Keratinocyte (primary cell): ENCODE measurements around the gene ADCY10. TPM values are rescaled to one million over a fixed set of nuclear protein-coding genes. Genes with fewer than 3 reads are reported as not detected.

Experiments
- DNase-seq: peaks from one replicate; pipeline ENCODE4 v3.0.0-alpha.2; 2011; ENCODE audit warnings: low read depth, missing footprints, low spot score
- FAIRE-seq: peaks from 2 replicates; lab custom pipeline; 2011; peaks lifted over from hg19 to GRCh38; lab: Jason Lieb, UNC
- H2AFZ ChIP-seq: 2 replicates; pipeline ENCODE4 v1.6.0; 2012; ENCODE audit warnings: low read length, control low read depth, inconsistent platforms; ENCODE audit not compliant: control insufficient read depth
- H3K27ac ChIP-seq: 2 replicates; pipeline ENCODE4 v1.5.1; 2011; ENCODE audit warnings: low read length; ENCODE audit not compliant: control insufficient read depth, insufficient read depth
- H3K27me3 ChIP-seq: 3 replicates; pipeline ENCODE4 v1.6.0; 2011; ENCODE audit warnings: low read length; ENCODE audit not compliant: control insufficient read depth, insufficient read depth; ENCODE audit errors: extremely low read depth
- H3K36me3 ChIP-seq, 2 experiments: 2 replicates in 1 of 2; 3 replicates in 1 of 2; pipeline ENCODE4 v1.5.1; 2011; ENCODE audit warnings: low read length in 2 of 2, mild to moderate bottlenecking in 1 of 2; ENCODE audit not compliant: control insufficient read depth in 2 of 2, insufficient read depth in 2 of 2; ENCODE audit errors: extremely low read depth in 1 of 2
- H3K4me1 ChIP-seq: 3 replicates; pipeline ENCODE4 v1.5.1; 2011; ENCODE audit warnings: low read length; ENCODE audit not compliant: control insufficient read depth, insufficient read depth; ENCODE audit errors: extremely low read depth
- H3K4me2 ChIP-seq: 3 replicates; pipeline ENCODE4 v1.6.0; 2011; ENCODE audit warnings: low read depth, low read length; ENCODE audit not compliant: control insufficient read depth, insufficient read depth; ENCODE audit errors: extremely low read depth
- H3K4me3 ChIP-seq, 3 experiments: fragments of 200-600 bp in 1 of 3; sonication (generic) in 1 of 3; 2 replicates in 2 of 3; 3 replicates in 1 of 3; pipeline ENCODE4 v1.5.1; 2011 to 2016; ENCODE audit warnings: low read length in 3 of 3, mild to moderate bottlenecking in 3 of 3, control low read depth in 2 of 3, inconsistent platforms in 1 of 3, low read depth in 1 of 3, mixed read lengths in 1 of 3, mixed run types in 1 of 3, moderate library complexity in 1 of 3; ENCODE audit not compliant: control insufficient read depth in 2 of 3, insufficient read depth in 2 of 3; ENCODE audit errors: extremely low read depth in 1 of 3
- H3K79me2 ChIP-seq: 2 replicates; pipeline ENCODE4 v1.6.0; 2012; ENCODE audit warnings: low read length; ENCODE audit not compliant: control insufficient read depth, insufficient read depth
- H3K9ac ChIP-seq: 3 replicates; pipeline ENCODE4 v1.6.0; 2011; ENCODE audit warnings: low read length; ENCODE audit not compliant: control insufficient read depth, insufficient read depth; ENCODE audit errors: extremely low read depth
- H3K9me1 ChIP-seq: 3 replicates; pipeline ENCODE4 v1.6.0; 2011; ENCODE audit warnings: low read length; ENCODE audit not compliant: control insufficient read depth, insufficient read depth; ENCODE audit errors: extremely low read depth
- H3K9me3 ChIP-seq: 2 replicates; pipeline ENCODE4 v1.5.1; 2012; ENCODE audit warnings: low read depth, low read length; ENCODE audit not compliant: control insufficient read depth
- H4K20me1 ChIP-seq: 3 replicates; pipeline ENCODE4 v1.6.0; 2011; ENCODE audit warnings: low read length; ENCODE audit not compliant: control insufficient read depth, insufficient read depth; ENCODE audit errors: extremely low read depth
- CTCF ChIP-seq, 3 experiments: IDR thresholded peaks in 1 of 3; conservative IDR thresholded peaks in 1 of 3; optimal IDR thresholded peaks in 1 of 3; 2 replicates in 2 of 3; 3 replicates in 1 of 3; pipeline versions ENCODE3 to v1.5.1; 2011; ENCODE audit warnings: low read length in 3 of 3, mild to moderate bottlenecking in 3 of 3, moderate library complexity in 2 of 3, control low read depth in 1 of 3, inconsistent platforms in 1 of 3; ENCODE audit not compliant: insufficient read depth in 2 of 3; ENCODE audit errors: extremely low read depth in 1 of 3
- EZH2 ChIP-seq: IDR thresholded peaks from one replicate; pipeline ENCODE4 v1.6.1; 2012; ENCODE audit warnings: inconsistent platforms, mild to moderate bottlenecking, low read length, moderate library complexity
- dilution Hi-C: fragments of 300-500 bp; cut with MboI; formaldehyde crosslinking; loops from one replicate; pipeline ENCODE4 v1.7.0; 2020; ENCODE audit warnings: low sequenced_read_pairs; ENCODE audit not compliant: extremely low pct_ligation_motif_present
- polyA plus RNA-seq, 5 experiments: library from polyadenylated mRNA; depleted of rRNA in 3 of 5; stranded (reverse) in 3 of 5; stranded (forward) in 1 of 5; unstranded in 1 of 5; fragments of >200 nt; gene quantifications; 1 replicate in 1 of 5; 2 replicates in 3 of 5; 3 replicates in 1 of 5; pipeline versions ENCODE4 v1.2.1 to v1.2.3, GENCODE V29; 2011 to 2012; ENCODE audit warnings: missing spikeins in 2 of 5, low read depth in 1 of 5, low replicate concordance in 1 of 5

ADCY10 gene
- polyA plus RNA-seq, 1 donor (not counting 4 experiments of a cell fraction or from before 2014, with no cell fraction given): 0.04 TPM

- Histone ChIP-seq H3K9ac (no peak overlapping the region), H3K79me2 (peaks cover 3% of the 10 kb centered on the region), H2AFZ (no peak overlapping the region), H3K4me1 (peaks cover 14% of the 10 kb centered on the region), H3K36me3 (peaks cover 12 to 13% of the 10 kb centered on the region in 2 experiments), H3K9me3 (no peaks in the 10 kb centered on the region), H3K4me2 (no peak overlapping the region), H3K9me1 (no peaks in the 10 kb centered on the region), H3K27me3 (no peaks in the 10 kb centered on the region), H3K27ac (no peak overlapping the region), H4K20me1 (no peaks in the 10 kb centered on the region), H3K4me3 (no peak overlapping the region)
- dilution Hi-C loops: no loop called here
- no peak for TF ChIP-seq EZH2
- no peak for TF ChIP-seq CTCF (optimal IDR thresholded peaks at IDR 0.05 in 1 of 3, IDR thresholded peaks at IDR 0.05 in 1 of 3, conservative IDR thresholded peaks at IDR 0.05 in 1 of 3; ENCODE audit: extremely low read depth in 1 of 3, insufficient read depth in 2 of 3, low read length in 3 of 3)
- DNase-seq (no peak), FAIRE-seq (no peak)
Observed at GRCh38 chr1:167781558-167781957, 132.4 kb downstream of the ADCY10 start.

- no peak overlapping the region for H3K4me3 ChIP-seq
- no peak for TF ChIP-seq EZH2
- no peak for TF ChIP-seq CTCF (optimal IDR thresholded peaks at IDR 0.05 in 1 of 3, IDR thresholded peaks at IDR 0.05 in 1 of 3, conservative IDR thresholded peaks at IDR 0.05 in 1 of 3; ENCODE audit: extremely low read depth in 1 of 3, insufficient read depth in 2 of 3, low read length in 3 of 3)
- no peaks in the 10 kb centered on the region for H3K9me1 ChIP-seq
- H2AFZ ChIP-seq: no peak overlapping the region
- H3K4me2 ChIP-seq: no peak overlapping the region
- no peaks in the 10 kb centered on the region for H4K20me1 ChIP-seq
- dilution Hi-C loops: no loop called here
- H3K27me3 ChIP-seq: no peaks in the 10 kb centered on the region
- FAIRE-seq (no peak), DNase-seq (no peak)
- H3K9ac ChIP-seq: no peak overlapping the region
- peaks cover 29% of the 10 kb centered on the region for H3K4me1 ChIP-seq
- H3K27ac ChIP-seq: no peak overlapping the region
- H3K79me2 ChIP-seq: peaks cover 3% of the 10 kb centered on the region
- H3K36me3 ChIP-seq: peaks cover 12 to 28% of the 10 kb centered on the region in 2 experiments
- H3K9me3 ChIP-seq: no peaks in the 10 kb centered on the region
Observed at GRCh38 chr1:167777269-167777650, 136.7 kb downstream of the ADCY10 start.
